Activated T-cell treated with anti-CD3 and anti-CD28 coated beads for 48 hours (primary cell): ENCODE results near the gene ZBTB25.

ENCODE experiments used
- DNase-seq: peaks from one replicate; pipeline ENCODE4 v3.0.0-alpha.2; 2020; ENCODE audit warnings: low read depth

Gene ZBTB25

DNA sequence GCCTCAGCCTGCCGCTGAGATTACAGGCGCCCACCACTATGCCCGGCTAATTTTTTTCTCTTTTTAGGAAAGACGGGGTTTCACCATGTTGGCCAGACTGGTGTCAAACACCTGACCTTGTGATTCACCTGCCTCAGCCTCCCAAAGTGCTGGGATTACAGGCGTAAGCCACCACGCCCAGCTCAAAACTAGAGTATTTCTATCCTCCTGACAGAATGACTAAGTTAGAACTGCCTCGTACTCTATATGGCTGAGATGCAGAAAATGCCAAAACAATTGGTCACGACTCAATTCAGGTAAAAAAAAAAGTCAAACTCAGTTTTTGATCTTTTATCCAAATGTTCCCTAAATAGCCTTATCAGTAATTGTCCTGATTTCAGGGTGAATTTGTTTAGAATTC lies 27.2 kb downstream of the ZBTB25 start:
- no peak for DNase-seq

- no peak for DNase-seq
Observed at GRCh38 chr14:64475585-64476273, 27.9 kb downstream of the ZBTB25 start.

DNA sequence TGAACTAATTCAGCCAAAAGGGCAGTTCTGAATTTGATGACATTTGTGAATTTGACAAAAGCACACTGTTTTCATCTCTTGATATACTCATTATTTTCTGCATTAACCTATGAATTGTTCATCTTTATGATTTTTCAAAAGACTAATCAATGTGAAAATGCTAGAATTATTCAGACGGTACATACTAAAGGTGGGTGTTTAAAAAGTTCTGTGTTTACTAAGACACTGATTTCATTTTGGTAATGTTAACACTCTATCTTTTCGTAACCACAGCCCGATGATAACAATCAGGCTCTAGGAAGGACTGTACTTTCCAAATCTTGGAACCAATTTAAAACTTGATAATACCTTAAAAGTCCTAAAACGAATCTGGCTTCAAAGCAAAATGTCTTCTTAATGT lies 28.9 kb downstream of the ZBTB25 start:
- no peak for DNase-seq

- DNase-seq = no peak
Observed at GRCh38 chr14:64474041-64474440, 29.6 kb downstream of the ZBTB25 start.

DNA sequence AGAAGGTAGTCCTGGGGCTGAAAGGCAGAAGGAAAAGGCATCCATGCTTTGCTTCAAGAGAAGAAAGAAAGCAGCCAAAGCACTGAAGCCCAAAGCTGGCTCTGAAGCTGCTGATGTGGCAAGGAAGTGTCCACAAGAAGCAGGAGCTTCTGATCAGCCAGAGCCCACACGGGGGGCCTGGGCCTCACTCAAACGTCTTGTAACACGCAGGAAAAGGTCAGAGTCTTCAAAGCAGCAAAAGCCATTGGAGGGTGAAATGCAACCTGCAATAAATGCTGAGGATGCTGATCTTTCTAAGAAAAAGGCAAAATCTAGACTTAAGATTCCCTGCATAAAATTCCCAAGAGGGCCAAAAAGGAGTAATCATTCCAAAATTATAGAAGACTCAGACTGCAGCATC lies 35.2 kb downstream of the ZBTB25 start:
- DNase-seq = no peak

DNA sequence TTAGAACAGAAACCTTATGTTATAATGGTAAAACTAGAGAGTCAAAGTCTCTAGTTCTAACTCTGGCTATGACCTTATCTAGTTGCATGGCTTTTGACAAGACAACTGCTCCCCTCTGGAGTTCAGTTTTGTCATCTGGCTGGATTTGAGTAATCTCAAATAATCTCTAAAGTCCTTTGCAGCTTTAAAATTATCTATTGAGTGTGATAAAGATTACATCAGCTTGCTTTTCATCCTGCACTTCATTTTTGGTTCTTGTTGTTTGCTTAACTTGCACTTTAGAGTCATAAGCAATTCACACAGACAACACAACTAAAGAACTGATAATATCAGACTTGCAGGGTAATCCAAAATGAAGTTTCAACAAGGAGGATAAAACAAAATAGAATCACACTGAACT lies 36.1 kb downstream of the ZBTB25 start:
- no peak for DNase-seq

DNA sequence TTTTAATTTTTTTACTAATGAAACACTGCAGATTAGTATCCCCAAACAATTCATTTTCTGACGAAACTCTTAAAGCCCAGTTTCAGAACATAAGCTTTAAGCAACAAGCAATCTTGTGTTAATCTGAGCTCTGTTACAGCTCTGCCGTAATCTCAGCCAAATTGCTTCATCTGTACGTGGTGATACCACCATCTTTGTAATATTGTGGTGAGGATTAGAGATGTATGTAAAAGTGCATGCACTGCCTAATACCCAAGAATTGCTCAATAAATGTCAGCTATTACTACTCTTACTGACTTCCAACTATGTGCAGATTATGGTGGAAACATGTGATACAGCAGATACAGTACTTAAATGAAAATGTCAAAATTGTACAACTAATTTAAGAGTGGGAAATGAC lies 36.5 kb downstream of the ZBTB25 start:
- no peak for DNase-seq

- DNase-seq = no peak
Observed at GRCh38 chr14:64465831-64466554, 37.6 kb downstream of the ZBTB25 start.

- peak; percentile 51 for DNase-seq
Observed at GRCh38 chr14:64465191-64465822, 38.3 kb downstream of the ZBTB25 start, which contains the start of gene AKAP5. Gene AKAP5, plus strand, starts transcription at chr14:64465499. Its CDS starts 2,896 bp downstream, at chr14:64468395.

DNA sequence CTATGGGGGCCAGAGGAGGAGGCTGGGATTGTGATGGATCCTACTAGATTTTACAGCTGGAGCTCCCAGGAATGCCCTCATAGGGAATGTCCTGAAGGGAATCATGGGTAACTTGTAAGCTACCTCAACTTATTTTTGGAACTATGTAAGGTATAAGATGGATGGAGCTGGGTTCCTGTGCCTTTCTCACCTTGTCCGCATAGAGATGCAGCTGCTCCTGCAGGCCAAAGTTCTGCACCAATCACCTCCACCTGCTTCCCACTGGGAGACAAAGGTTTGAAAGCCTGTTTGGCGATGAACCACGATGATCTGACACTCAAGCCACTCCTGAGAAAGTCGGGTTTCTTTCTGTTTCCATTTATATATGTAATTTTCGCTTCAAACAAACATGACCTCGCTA lies 39.0 kb downstream of the ZBTB25 start:
- no peak for DNase-seq

DNA sequence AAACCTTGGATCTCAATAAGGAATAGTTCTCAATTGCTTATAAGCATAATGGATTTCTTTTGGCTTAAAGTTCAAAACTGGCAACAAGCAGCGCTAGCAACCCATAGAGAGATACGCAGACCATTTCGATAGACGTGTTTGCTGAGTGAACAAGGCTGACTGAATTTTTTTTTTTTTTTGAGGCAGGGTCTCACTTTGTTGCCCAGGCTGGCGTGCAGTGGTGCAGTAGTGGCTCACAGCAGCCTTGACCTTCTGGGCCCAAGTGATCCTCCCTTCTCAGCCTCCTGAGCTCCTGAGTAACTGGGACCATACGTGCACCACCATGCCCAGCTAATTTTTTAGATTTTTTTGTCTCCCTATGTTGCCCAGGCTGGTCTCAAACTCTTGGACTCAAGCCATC lies 39.8 kb downstream of the ZBTB25 start:
- DNase-seq = no peak

DNA sequence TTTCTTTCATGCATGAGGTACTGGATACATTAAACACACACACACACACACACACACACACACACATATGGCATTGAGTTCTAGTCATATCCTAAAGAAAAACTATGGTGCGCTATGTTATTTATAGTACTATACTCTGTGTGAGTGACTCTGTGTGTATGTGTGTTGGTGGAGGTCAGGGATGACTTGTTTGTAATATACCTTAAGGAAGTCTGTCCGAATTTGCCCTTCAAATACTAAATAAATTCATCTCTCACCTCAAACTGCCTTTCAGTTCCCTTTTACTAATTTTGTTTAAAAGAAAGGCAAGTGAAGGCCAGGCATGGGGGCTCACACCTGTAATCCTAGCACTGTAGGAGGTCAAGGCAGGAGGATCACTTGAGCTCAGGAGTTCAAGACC lies 40.4 kb downstream of the ZBTB25 start:
- DNase-seq = no peak

- DNase-seq = no peak
Observed at GRCh38 chr14:64461221-64461620, 42.4 kb downstream of the ZBTB25 start.

DNA sequence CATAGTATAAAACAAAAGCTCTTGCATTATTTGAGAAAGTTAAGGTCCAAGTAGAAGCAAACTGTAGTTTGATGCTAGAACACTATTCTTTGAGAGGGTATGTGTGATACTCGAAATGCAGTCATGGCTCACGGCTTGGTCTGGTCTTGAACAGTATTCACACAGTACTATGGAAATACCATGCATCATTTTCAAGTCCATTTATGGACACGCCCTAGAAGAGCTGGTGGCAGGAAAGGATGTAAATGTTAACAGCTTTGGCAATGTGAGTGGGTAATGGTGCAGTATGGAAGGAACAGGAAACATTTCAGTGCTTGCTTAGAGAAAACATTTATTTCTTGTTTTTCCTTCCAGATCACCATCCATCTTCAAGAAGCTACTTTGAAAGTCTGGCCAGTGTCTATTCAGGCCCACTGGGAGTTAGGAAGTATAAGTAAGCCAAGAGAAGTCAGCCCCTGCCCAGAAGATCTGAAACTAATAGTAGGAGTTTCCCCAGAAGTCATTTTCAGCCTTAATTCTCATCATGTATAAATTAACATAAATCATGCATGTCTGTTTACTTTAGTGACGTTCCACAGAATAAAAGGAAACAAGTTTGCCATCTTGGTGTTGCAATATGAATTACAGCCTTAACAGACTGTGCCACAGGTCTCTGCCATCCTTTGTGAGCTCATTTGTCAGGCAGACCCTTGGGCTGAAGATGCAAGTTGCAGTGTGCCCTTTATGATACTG lies 44.1 kb downstream of the ZBTB25 start:
- DNase-seq = no peak

DNA sequence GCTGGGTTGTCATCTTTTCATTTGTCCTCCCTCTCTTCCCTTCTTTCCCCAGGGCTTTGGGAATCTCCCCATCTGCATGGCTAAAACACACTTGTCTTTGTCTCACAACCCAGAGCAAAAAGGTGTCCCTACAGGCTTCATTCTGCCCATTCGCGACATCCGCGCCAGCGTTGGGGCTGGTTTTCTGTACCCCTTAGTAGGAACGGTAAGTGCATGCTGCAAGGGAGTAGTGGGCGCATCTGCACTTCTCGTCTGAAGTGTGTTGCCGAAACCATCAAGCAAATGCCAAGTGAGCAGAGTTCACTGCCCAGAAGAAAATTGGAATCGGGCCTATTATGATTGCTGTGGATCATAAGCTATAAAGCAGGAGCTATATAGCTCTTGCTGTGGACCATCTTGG lies 49.0 kb downstream of the ZBTB25 start:
- no peak for DNase-seq

GRCh38 chr14:64450255-64450654 lies 53.4 kb downstream of the ZBTB25 start:
- DNase-seq = no peak

GRCh38 chr14:64447876-64448670 lies 55.6 kb downstream of the ZBTB25 start:
- no peak for DNase-seq

GRCh38 chr14:64444984-64445845 lies 58.4 kb downstream of the ZBTB25 start:
- no peak for DNase-seq

DNA sequence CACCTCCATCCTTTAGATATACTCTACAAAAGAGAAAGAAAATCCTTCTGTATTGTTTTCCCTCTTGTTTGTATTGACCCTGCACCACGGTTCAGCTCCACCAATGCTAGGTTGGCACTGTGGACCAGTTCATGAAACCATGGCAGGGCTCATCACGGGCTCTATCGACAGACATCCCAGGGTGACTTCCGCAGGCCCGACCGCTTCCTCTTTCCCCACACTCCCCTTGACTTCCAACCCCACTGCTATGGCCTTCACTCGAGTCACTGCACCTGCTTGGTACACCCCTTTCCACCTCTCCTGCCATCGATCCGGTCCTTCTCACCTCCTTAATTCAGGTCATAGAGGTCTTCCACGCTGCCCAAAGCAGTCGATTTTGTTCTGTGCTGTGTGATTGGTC lies 59.5 kb downstream of the ZBTB25 start:
- no peak for DNase-seq

DNA sequence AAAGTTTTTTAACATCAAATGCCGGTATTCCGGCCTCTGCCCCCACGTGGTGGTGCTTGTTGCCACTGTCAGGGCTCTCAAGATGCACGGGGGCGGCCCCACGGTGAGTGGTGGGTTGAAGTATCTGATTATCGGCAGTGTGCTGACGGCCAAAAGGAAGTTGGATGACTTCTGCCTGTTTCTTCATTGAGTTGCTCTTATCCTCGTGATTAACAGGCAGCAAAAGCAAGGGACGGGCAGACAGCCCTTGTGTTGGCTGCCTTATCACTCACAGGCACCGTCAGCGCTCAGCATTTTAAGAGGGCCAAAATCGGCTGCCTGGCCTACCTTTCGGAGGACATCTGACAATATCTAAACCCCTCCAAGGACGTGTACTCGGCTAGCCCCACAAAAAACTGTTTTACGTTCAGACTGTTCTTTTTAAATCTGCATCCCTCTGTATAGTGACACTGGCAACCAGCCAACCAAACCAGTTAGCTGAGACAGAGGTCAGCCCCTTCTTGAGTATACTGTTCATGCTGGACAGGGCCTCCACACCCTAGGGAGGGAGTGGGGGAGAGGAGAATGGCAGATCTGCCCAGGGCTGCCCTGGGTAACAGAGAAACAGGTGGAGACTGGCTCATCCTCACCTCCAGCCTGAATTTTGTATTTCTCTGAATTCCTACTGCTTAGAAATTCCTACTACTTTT lies 61.2 kb downstream of the ZBTB25 start:
- DNase-seq = no peak
